Measurements from ENCODE around the gene SLC38A7. TPM values are rescaled to one million over a fixed set of nuclear protein-coding genes. Genes with fewer than 3 reads are reported as not detected.

Gene SLC38A7
- total and polyA plus RNA-seq, 2 of the 13 experiments (the other 11 are each of a cell fraction or from before 2014, with no cell fraction given), result 13.2 to 14.1 TPM

DNA sequence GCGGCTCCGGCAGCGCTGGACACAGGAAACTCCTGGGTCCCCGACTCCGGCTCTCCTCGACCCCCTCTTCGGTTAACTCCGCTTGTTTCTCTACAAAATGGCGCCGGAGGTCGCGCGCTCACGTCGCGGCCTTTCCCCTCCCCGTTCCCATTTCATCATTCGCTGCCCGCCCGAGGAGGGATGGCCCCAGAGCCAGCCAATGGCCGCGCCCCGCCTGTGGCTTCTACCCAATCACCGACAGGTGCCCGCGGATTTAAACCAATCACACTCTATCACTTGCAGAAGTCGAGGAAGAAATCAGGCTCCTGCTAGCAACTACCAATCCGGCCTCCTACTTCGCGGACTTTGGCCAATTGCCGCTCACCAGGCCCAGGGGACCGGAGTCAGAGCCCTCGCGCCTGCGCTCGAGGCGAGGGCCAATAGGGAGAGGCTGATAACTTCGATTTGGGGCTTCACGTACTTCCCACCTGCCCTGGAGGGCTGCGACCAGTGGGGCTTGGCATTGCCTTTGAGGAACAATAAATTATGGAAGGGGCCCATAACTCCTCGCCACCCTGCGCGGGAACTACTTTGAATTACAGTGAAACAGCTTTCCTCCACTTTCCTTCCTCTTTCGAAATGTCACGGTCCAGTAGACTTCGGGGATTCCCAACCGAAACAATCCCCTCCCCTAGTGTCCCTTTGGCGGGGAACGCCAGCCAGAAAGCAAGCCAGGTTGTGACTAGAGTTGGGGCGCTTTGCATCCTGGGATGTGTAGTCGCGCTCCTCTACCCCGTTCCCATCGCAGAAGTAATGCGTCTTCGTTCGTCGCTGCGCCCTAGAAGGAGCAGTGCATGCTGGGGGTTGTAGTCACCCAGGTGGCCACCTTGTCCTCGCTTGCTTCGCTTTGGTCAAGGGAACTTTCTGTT lies 54.6 kb downstream of the SLC38A7 start, which contains the start of gene CNOT1 (continued):
- TF ChIP-seq KDM2A (CRISPR knock-in tag; IDR thresholded peaks at IDR 0.05; ENCODE audit: borderline replicate concordance, low read depth) (peak; percentile 79), NR2F1 (CRISPR knock-in tag; IDR thresholded peaks at IDR 0.05) (peak in 1 of 2 experiments; percentile 27; a peak in 1 of 4 replicates), NR2F2 (IDR thresholded peaks at IDR 0.05; ENCODE audit: borderline replicate concordance, low read depth) (peak; percentile 3; the same call in 1 of the 2 replicates), ZNF180 (CRISPR knock-in tag; IDR thresholded peaks at IDR 0.05; ENCODE audit: borderline replicate concordance, low read depth) (no peak), AHR (CRISPR knock-in tag; IDR thresholded peaks at IDR 0.05) (peak; percentile 27; the same call in 1 of the 2 replicates), MIER3 (CRISPR knock-in tag; IDR thresholded peaks at IDR 0.05; ENCODE audit: borderline replicate concordance) (peak; percentile 85; the same call in 1 of the 2 replicates), REL (CRISPR knock-in tag; conservative IDR thresholded peaks at IDR 0.05) (no peak), NFE2 (CRISPR knock-in tag; IDR thresholded peaks at IDR 0.05) (no peak), ZNF205 (CRISPR knock-in tag; IDR thresholded peaks at IDR 0.05) (peak; percentile 60; the same call in 1 of the 2 replicates), ZNF333 (CRISPR knock-in tag; IDR thresholded peaks at IDR 0.05; ENCODE audit: borderline replicate concordance) (no peak; the same call in 1 of the 2 replicates), ZNF780A (CRISPR knock-in tag; IDR thresholded peaks at IDR 0.05) (no peak; the same call in 1 of the 2 replicates), SIX1 (CRISPR knock-in tag; IDR thresholded peaks at IDR 0.05; ENCODE audit: borderline replicate concordance) (0 out of 2 replicates have a peak, but pooled peaks have one; percentile 45), NKX3-1 (CRISPR knock-in tag; IDR thresholded peaks at IDR 0.05) (peak; percentile 90), ZNF160 (CRISPR knock-in tag; IDR thresholded peaks at IDR 0.05) (no peak)
- TF ChIP-seq, protein P1, sequence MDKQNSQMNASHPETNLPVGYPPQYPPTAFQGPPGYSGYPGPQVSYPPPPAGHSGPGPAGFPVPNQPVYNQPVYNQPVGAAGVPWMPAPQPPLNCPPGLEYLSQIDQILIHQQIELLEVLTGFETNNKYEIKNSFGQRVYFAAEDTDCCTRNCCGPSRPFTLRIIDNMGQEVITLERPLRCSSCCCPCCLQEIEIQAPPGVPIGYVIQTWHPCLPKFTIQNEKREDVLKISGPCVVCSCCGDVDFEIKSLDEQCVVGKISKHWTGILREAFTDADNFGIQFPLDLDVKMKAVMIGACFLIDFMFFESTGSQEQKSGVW (CRISPR knock-in tag; IDR thresholded peaks at IDR 0.05; ENCODE audit: borderline replicate concordance), result no peak
- TF ChIP-seq, protein P2, sequence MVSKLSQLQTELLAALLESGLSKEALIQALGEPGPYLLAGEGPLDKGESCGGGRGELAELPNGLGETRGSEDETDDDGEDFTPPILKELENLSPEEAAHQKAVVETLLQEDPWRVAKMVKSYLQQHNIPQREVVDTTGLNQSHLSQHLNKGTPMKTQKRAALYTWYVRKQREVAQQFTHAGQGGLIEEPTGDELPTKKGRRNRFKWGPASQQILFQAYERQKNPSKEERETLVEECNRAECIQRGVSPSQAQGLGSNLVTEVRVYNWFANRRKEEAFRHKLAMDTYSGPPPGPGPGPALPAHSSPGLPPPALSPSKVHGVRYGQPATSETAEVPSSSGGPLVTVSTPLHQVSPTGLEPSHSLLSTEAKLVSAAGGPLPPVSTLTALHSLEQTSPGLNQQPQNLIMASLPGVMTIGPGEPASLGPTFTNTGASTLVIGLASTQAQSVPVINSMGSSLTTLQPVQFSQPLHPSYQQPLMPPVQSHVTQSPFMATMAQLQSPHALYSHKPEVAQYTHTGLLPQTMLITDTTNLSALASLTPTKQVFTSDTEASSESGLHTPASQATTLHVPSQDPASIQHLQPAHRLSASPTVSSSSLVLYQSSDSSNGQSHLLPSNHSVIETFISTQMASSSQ (IDR thresholded peaks at IDR 0.05; ENCODE audit: low read depth), result peak; percentile 36; the same call in 1 of the 2 replicates
- TF ChIP-seq, protein P2 (CRISPR knock-in tag; IDR thresholded peaks at IDR 0.05; ENCODE audit: borderline replicate concordance), result no peak; the same call in 1 of the 2 replicates
- TF ChIP-seq, protein P3, sequence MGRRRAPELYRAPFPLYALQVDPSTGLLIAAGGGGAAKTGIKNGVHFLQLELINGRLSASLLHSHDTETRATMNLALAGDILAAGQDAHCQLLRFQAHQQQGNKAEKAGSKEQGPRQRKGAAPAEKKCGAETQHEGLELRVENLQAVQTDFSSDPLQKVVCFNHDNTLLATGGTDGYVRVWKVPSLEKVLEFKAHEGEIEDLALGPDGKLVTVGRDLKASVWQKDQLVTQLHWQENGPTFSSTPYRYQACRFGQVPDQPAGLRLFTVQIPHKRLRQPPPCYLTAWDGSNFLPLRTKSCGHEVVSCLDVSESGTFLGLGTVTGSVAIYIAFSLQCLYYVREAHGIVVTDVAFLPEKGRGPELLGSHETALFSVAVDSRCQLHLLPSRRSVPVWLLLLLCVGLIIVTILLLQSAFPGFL (CRISPR knock-in tag; IDR thresholded peaks at IDR 0.05), result no peak
- TF ChIP-seq, protein P4, sequence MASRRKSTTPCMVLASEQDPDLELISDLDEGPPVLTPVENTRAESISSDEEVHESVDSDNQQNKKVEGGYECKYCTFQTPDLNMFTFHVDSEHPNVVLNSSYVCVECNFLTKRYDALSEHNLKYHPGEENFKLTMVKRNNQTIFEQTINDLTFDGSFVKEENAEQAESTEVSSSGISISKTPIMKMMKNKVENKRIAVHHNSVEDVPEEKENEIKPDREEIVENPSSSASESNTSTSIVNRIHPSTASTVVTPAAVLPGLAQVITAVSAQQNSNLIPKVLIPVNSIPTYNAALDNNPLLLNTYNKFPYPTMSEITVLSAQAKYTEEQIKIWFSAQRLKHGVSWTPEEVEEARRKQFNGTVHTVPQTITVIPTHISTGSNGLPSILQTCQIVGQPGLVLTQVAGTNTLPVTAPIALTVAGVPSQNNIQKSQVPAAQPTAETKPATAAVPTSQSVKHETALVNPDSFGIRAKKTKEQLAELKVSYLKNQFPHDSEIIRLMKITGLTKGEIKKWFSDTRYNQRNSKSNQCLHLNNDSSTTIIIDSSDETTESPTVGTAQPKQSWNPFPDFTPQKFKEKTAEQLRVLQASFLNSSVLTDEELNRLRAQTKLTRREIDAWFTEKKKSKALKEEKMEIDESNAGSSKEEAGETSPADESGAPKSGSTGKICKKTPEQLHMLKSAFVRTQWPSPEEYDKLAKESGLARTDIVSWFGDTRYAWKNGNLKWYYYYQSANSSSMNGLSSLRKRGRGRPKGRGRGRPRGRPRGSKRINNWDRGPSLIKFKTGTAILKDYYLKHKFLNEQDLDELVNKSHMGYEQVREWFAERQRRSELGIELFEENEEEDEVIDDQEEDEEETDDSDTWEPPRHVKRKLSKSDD (CRISPR knock-in tag; IDR thresholded peaks at IDR 0.05; ENCODE audit: low read depth), result peak; percentile 54; the same call in 1 of the 2 replicates

Data from HepG2 (cell line).